OCI-LY7 (cell line): ENCODE measurements around the gene ABHD12B. TPM values are rescaled to one million over a fixed set of nuclear protein-coding genes. Genes with fewer than 3 reads are reported as not detected.

Experiments
- BruUV-seq: library from RNA; stranded (reverse); fragments of 400-500 nt; replicated peaks from 2 replicates; lab custom pipeline; 2021; lab: Mats Ljungman, UMichigan
- CTCF ChIA-PET: fragments of 300-600 bp; sonication (Branson Sonifier 250); formaldehyde crosslinking; loops from one replicate; lab custom pipeline; 2022; ENCODE audit warnings: antibody characterized with exemption; ENCODE audit not compliant: unreplicated experiment; lab: Charles Lee
- POLR2A ChIA-PET: fragments of 300-600 bp; sonication (Branson Sonifier 250); formaldehyde crosslinking; loops from one replicate; lab custom pipeline; 2022; ENCODE audit warnings: antibody characterized with exemption; lab: Charles Lee
- DNase-seq: peaks from one replicate; pipeline ENCODE4 v3.0.0-alpha.2; 2015; ENCODE audit warnings: low spot score
- H2AFZ ChIP-seq: fragments of 200-600 bp; sonication (generic), shearing (Covaris generic); 2 replicates; pipeline ENCODE4 v1.6.1; 2014; ENCODE audit warnings: mild to moderate bottlenecking, antibody characterized with exemption, low read length, moderate library complexity
- H3K27ac ChIP-seq: fragments of 200-600 bp; sonication (generic); 2 replicates; pipeline ENCODE4 v1.5.1; 2014; ENCODE audit warnings: mixed run types, low read depth, mild to moderate bottlenecking, moderate library complexity, low read length, inconsistent platforms; ENCODE audit not compliant: poor library complexity, severe bottlenecking
- H3K36me3 ChIP-seq: fragments of 200-600 bp; sonication (generic); 2 replicates; pipeline ENCODE4 v1.6.1; 2014; ENCODE audit warnings: mild to moderate bottlenecking, antibody characterized with exemption, low read length, moderate library complexity, mixed read lengths; ENCODE audit not compliant: insufficient read depth
- H3K4me1 ChIP-seq: fragments of 200-600 bp; sonication (generic); 2 replicates; pipeline ENCODE4 v1.5.1; 2014; ENCODE audit warnings: mild to moderate bottlenecking, low read length; ENCODE audit not compliant: insufficient read depth, poor library complexity, severe bottlenecking
- H3K4me2 ChIP-seq: fragments of 200-600 bp; sonication (generic); 2 replicates; pipeline ENCODE4 v1.6.1; 2014; ENCODE audit warnings: mild to moderate bottlenecking, low read length
- H3K4me3 ChIP-seq: fragments of 200-600 bp; sonication (generic); 2 replicates; pipeline ENCODE4 v1.5.1; 2014; ENCODE audit warnings: mild to moderate bottlenecking, low read depth, low read length; ENCODE audit not compliant: poor library complexity, severe bottlenecking
- H3K79me2 ChIP-seq: fragments of 200-600 bp; sonication (generic); 2 replicates; pipeline ENCODE4 v1.6.1; 2016; ENCODE audit warnings: low read depth, mild to moderate bottlenecking, low read length, moderate library complexity, mixed read lengths; ENCODE audit not compliant: insufficient read depth
- H3K9me2 ChIP-seq: fragments of 200-600 bp; sonication (generic); 2 replicates; pipeline ENCODE4 v1.6.1; 2016; ENCODE audit warnings: mild to moderate bottlenecking, low read length, mixed read lengths; ENCODE audit not compliant: insufficient read depth
- H3K9me3 ChIP-seq: fragments of 200-600 bp; sonication (generic); 2 replicates; pipeline ENCODE4 v1.6.1; 2014; ENCODE audit warnings: mild to moderate bottlenecking, mixed run types, low read length, mixed read lengths
- H4K20me1 ChIP-seq: fragments of 200-600 bp; sonication (generic); 2 replicates; pipeline ENCODE4 v1.6.1; 2014; ENCODE audit warnings: mild to moderate bottlenecking, antibody characterized with exemption, low read length, moderate library complexity, mixed read lengths; ENCODE audit not compliant: insufficient read depth
- CTCF ChIP-seq: fragments of 200-600 bp; sonication (generic); conservative IDR thresholded peaks from 2 replicates; pipeline ENCODE4 v1.5.1; 2014; ENCODE audit warnings: mild to moderate bottlenecking, antibody characterized with exemption, low read length, moderate library complexity, mixed read lengths
- EZH2phosphoT487 ChIP-seq: fragments of 200-600 bp; sonication (generic); IDR thresholded peaks from 2 replicates; pipeline ENCODE4 v1.6.1; 2018; ENCODE audit warnings: low read depth, borderline replicate concordance, mild to moderate bottlenecking, mixed run types, antibody characterized with exemption, low read length, moderate library complexity, mixed read lengths
- intact Hi-C: fragments of 100-400 bp; cut with micrococcal nuclease; formaldehyde crosslinking; loops from one replicate; pipeline ENCODE4 v1.10.0; 2022; ENCODE audit not compliant: unreplicated experiment
- total RNA-seq, 2 experiments: library from RNA; depleted of rRNA in 1 of 2; stranded (reverse); fragments of >200 nt in 1 of 2; shearing (Covaris generic) in 1 of 2; gene quantifications; 2 replicates each; pipeline ENCODE4 v1.2.3, GENCODE V29; 2014 to 2022

The ABHD12B gene
- total RNA-seq, 2 experiments from 2014 or later: 6.8 to 9.0 TPM

- Histone ChIP-seq H2AFZ (peak overlapping the region; percentile 63; the same call in 1 of the 2 replicates), H4K20me1 (no peaks in the 10 kb centered on the region), H3K79me2 (no peaks in the 10 kb centered on the region; the same call in 1 of the 2 replicates), H3K4me1 (peaks cover 48% of the 10 kb centered on the region), H3K4me2 (peak overlapping the region; percentile 48), H3K9me3 (no peaks in the 10 kb centered on the region), H3K27ac (peak overlapping the region; percentile 95), H3K9me2 (no peaks in the 10 kb centered on the region), H3K4me3 (peak overlapping the region; percentile 63), H3K36me3 (no peaks in the 10 kb centered on the region)
- ChIA-PET POLR2A (interaction anchor here (0.6 to 3.7 kb wide), 5 partner anchors 11 to 867 kb away, joined by 3 to 20 read pairs (median 3); no protein-coding TSS in a partner anchor), CTCF (interaction anchor here (1.7 kb wide), 1 partner anchor 11 kb away, joined by 6 read pairs; no protein-coding TSS in a partner anchor)
- peak; percentile 41 for DNase-seq
- BruUV-seq: no TSS peak
- intact Hi-C loops: no loop called here
- no peak for TF ChIP-seq EZH2phosphoT487
- peak; percentile 30; the same call in 1 of the 2 replicates for TF ChIP-seq CTCF
These were observed 625 bp upstream of the ABHD12B start for GRCh38 chr14:50871228-50871627.

GRCh38 chr14:50874757-50875156 is 2.9 kb downstream of the ABHD12B start:
- ChIA-PET CTCF (interaction anchor here (0.7 to 2.2 kb wide), 3 partner anchors 12 to 209 kb away, joined by 3 to 11 read pairs (median 3); no protein-coding TSS in a partner anchor), POLR2A (interaction anchor here (0.6 to 3.1 kb wide), 13 partner anchors 8 to 94 kb away, joined by 3 to 17 read pairs (median 5); no protein-coding TSS in a partner anchor)
- Histone ChIP-seq H3K9me2 (no peaks in the 10 kb centered on the region), H2AFZ (peak overlapping the region; percentile 67; the same call in 1 of the 2 replicates), H3K27ac (peak overlapping the region; percentile 95), H3K4me2 (peak overlapping the region; percentile 94), H3K79me2 (peaks cover 9% of the 10 kb centered on the region; the same call in 1 of the 2 replicates), H3K9me3 (no peaks in the 10 kb centered on the region), H4K20me1 (no peaks in the 10 kb centered on the region), H3K4me3 (peak overlapping the region; percentile 63), H3K36me3 (no peaks in the 10 kb centered on the region), H3K4me1 (peaks cover 63% of the 10 kb centered on the region)
- TF ChIP-seq CTCF: no peak
- TF ChIP-seq EZH2phosphoT487: no peak
- DNase-seq: no peak
- intact Hi-C loops: loop anchor here (5.0 kb wide), 2 partner anchors 207 to 368 kb away; partner anchors contain the start of genes SAV1 and TMX1
- BruUV-seq: no TSS peak
